Measurements from ENCODE around the gene ART4.

Gene ART4
- 0 reads per million in 2 donors for total RNA-seq

GRCh38 chr12:14843425-14843887 is at the start of gene ART4:
ART4 (minus strand) TSS chr12:14843526; CDS start chr12:14843113, 413 bp downstream.
- DNase-seq: no peak

GRCh38 chr12:14892726-14893505 is 49.6 kb upstream of the ART4 start:
- DNase-seq: no peak

- DNase-seq: no peak
Measured at GRCh38 chr12:14890701-14891100, 47.4 kb upstream of the ART4 start.

- DNase-seq: no peak
Measured at GRCh38 chr12:14886271-14886670, 42.9 kb upstream of the ART4 start.

GRCh38 chr12:14885718-14886221 is 42.4 kb upstream of the ART4 start, which contains the start of gene MGP:
MGP (minus strand) TSS chr12:14885854; CDS start chr12:14885791, 63 bp downstream.
- DNase-seq: no peak

- peak; percentile 76 for DNase-seq
Measured at GRCh38 chr12:14884458-14884878, 41.1 kb upstream of the ART4 start.

GRCh38 chr12:14883686-14884085 is 40.4 kb upstream of the ART4 start:
- DNase-seq: no peak

GRCh38 chr12:14880890-14881453 is 37.6 kb upstream of the ART4 start:
- no peak for DNase-seq

GRCh38 chr12:14879222-14879933 is 36.1 kb upstream of the ART4 start:
- no peak for DNase-seq

GRCh38 chr12:14878488-14878887 is 35.2 kb upstream of the ART4 start:
- no peak for DNase-seq

GRCh38 chr12:14876833-14877232 is 33.5 kb upstream of the ART4 start:
- no peak for DNase-seq

GRCh38 chr12:14874882-14875281 is 31.6 kb upstream of the ART4 start:
- no peak for DNase-seq

GRCh38 chr12:14873440-14874185 is 30.3 kb upstream of the ART4 start:
- no peak for DNase-seq

GRCh38 chr12:14871886-14872285 is 28.6 kb upstream of the ART4 start:
- no peak for DNase-seq

- no peak for DNase-seq
Measured at GRCh38 chr12:14871247-14871646, 27.9 kb upstream of the ART4 start.

GRCh38 chr12:14868916-14869506 is 25.7 kb upstream of the ART4 start:
- no peak for DNase-seq

GRCh38 chr12:14860490-14860889 is 17.2 kb upstream of the ART4 start:
- DNase-seq: no peak

- no peak for DNase-seq
Measured at GRCh38 chr12:14858513-14858912, 15.2 kb upstream of the ART4 start.

- no peak for DNase-seq
Measured at GRCh38 chr12:14854586-14855183, 11.4 kb upstream of the ART4 start.

- no peak for DNase-seq
Measured at GRCh38 chr12:14853961-14854360, 10.6 kb upstream of the ART4 start.

GRCh38 chr12:14852880-14853279 is 9.6 kb upstream of the ART4 start:
- no peak for DNase-seq

Measured in T-helper 9 cell (primary cell).